HG03139 (cell line): ENCODE results near the gene PMF1.
"Not testable (repeated sequence)": the region's sequence is repeated elsewhere in the genome, so short reads cannot be mapped to it uniquely, and the experiment has no call there.

ENCODE experiments used
- ATAC-seq: cut with Tn5 transposase; IDR thresholded peaks from one replicate; pipeline ENCODE4 v1.9.1; 2021; ENCODE audit not compliant: unreplicated experiment

PMF1 gene, protein sequence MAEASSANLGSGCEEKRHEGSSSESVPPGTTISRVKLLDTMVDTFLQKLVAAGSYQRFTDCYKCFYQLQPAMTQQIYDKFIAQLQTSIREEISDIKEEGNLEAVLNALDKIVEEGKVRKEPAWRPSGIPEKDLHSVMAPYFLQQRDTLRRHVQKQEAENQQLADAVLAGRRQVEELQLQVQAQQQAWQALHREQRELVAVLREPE

DNA sequence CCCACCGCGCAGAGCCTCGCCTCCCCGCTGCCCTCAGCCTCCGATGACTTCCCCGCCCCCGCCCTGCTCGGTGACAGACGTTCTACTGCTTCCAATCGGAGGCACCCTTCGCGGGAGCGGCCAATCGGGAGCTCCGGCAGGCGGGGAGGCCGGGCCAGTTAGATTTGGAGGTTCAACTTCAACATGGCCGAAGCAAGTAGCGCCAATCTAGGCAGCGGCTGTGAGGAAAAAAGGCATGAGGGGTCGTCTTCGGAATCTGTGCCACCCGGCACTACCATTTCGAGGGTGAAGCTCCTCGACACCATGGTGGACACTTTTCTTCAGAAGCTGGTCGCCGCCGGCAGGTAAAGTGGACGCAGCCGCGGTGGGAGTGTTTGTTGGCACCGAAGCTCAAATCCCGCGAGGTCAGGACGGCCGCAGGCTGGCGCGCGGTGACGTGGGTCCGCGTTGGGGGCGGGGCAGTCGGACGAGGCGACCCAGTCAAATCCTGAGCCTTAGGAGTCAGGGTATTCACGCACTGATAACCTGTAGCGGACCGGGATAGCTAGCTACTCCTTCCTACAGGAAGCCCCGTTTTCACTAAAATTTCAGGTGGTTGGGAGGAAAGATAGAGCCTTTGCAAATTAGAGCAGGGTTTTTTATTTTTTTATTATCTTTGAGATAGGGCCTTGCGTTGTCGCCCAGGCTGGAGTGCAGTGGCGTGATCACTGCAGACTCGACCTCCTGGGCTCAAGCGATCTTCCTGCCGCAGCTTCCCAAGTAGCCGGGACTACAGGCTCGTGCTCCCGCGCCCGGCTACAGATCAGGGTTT is at the start of gene PMF1:
Gene PMF1 (plus strand): TSS at position 175 of the 811 bp plus-strand sequence. CDS start 9 bp downstream, at position 184.
- peak; percentile 83 for ATAC-seq

DNA sequence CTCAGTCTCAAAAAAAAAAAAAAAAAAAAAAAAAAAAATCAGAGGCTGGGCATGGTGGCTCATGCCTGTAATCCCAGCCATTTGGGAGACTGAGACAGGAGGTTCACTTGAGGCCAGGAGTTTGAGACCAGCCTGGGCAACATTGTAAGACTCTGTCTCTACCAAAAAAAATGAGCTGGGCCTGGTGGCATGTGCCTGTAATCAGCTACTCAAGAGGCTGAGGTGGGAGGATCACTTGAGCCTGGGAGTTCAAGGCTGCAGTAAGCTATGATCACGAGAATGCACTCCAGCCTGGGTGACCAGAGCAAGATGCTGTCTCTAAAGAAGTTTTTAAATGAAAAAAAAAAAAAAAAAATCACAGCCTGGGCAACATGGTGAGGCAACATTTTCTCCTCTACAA is 49.1 kb upstream of the PMF1 start:
- no peak for ATAC-seq

DNA sequence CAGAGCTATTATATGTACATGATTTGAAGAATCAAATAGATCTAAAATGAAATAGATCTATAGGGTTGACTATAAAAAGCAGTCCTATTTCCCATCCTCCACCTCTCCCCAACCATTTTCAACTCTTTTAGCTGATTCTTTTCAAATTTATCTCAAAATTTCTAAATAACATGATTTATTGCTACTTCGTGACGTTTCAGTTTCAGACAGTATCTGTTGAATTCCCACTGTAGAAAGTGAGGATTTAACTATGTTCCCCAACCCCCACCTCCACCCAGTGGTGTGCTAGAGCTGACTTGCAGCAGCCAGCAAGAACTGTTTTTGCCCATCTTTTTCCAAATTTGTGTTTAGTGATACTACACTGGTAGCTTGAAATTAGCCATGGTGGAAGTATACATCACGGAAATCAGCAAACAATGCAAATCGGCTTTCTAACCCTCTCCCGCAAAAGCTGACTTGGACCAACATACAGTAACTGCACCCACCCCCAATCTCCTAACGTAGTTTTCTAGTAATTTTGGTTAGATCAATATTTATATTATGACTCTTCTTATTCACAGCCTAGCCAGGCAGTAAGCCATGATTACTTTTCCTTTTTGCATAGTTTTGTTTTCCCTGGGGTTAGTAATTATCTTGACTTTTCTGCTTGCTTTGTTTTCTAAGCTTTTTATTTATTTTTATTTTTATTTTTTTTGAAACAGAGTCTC is 48.5 kb upstream of the PMF1 start:
- ATAC-seq: no peak

DNA sequence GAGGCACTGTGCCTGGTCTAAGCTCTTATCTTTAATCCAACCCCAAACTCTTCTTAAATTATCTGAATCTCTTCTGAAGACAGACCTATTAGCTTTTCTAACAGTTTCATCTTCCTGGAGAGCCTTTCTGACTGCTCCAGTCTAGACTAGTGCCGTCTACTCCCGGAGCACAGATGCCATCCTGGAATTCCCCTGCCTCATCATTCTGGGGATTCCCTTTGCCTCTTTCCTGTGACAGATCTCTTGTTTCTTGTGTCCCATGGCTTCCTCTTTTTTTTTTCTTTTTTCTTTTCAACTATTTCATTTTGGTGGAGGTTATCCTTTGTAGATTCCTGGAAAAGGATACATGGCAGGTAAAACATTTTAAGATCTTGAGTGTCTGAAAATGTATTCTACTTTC is 47.7 kb upstream of the PMF1 start:
- no peak for ATAC-seq

DNA sequence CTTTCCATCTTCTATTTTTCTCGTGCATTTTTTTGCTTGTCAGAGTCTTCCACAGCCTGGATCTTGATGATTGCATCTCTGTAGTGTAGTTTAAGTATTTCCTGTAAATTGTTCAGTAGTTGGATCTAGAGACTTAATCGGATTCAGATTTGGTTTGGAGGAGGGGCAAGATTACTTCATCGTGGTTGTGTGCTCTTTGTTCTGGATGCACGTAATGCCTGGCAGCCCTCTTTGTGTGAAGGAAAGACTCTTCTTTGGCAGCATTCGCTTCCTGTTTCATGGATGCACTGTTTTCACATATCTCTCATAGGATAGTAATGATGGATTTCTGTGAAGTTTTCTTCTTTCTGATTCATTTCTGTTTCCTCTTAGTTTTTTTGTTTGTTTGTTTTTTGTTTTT is 45.3 kb upstream of the PMF1 start:
- no peak for ATAC-seq

DNA sequence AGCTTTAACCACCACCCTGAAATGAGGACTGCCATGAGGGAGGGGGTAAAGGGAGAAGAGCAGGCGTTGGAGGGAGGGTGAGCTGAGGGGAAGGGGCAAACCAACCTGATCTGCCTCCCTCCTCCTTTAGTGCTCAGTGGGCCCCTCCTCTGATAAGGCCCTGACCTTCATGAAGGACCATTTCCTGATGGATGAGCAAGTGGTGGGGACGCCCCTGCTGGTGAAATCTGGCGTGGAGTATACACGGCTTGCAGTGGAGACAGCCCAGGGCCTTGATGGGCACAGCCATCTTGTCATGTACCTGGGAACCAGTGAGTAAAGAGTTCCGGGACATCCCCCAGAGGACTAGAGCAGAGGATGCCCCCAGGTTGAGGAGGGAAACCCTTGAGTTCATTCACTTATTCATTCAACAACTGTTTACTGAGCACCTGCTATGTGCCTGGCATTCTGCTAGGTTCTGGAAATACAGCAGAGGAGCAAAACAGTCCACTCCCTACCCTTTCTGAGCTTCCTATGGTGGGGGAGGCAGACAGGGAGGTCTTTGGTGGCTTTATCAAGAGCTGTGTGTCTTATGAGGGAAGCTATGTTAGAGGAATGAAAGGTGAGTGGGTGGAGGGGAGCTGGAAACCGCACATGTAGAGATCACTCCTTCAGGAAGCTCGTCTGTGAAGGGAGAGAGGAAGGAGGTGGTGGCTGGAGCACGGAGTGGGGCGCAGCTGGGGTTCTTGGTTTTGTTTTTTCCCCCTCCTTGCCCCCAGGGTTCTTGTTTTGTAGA is 39.9 kb upstream of the PMF1 start:
- no peak for ATAC-seq

DNA sequence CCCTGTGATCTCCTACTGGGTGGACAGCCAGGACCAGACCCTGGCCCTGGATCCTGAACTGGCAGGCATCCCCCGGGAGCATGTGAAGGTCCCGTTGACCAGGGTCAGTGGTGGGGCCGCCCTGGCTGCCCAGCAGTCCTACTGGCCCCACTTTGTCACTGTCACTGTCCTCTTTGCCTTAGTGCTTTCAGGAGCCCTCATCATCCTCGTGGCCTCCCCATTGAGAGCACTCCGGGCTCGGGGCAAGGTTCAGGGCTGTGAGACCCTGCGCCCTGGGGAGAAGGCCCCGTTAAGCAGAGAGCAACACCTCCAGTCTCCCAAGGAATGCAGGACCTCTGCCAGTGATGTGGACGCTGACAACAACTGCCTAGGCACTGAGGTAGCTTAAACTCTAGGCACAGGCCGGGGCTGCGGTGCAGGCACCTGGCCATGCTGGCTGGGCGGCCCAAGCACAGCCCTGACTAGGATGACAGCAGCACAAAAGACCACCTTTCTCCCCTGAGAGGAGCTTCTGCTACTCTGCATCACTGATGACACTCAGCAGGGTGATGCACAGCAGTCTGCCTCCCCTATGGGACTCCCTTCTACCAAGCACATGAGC is 36.1 kb upstream of the PMF1 start:
- no peak for ATAC-seq

DNA sequence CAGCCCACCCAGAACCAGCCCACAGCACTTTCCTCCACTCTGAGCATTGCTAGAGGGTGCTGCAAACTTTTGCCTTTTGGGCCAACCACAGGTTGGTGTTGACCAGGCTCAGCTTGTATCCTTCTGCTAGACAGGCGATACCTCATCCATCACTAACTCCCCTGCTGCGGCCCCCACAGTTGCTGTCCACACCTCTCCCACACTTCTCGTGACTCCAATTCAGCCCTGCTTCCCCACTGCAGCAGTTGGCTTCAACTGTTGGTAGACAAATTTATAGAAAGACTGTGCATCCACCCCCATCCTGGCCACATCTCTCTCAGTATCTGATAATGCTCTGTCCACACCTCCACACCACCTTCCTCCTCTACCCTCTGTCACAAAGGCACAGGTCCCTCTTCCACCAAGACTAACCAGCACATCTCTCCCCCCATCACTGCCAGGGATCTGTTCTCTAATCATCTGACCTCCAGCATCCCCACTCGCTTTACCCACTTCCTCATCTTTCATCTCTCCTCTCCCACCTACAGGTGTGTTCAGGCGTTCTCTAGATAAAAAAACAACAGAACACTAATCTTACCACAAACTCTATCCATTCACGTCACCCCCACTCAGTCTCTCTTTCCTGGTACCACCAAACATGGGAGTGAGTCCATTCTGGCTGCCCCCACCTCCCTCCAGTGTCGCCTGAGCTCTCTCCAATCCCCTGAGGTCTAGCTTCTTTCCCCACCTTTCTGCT is 34.7 kb upstream of the PMF1 start:
- no peak for ATAC-seq

DNA sequence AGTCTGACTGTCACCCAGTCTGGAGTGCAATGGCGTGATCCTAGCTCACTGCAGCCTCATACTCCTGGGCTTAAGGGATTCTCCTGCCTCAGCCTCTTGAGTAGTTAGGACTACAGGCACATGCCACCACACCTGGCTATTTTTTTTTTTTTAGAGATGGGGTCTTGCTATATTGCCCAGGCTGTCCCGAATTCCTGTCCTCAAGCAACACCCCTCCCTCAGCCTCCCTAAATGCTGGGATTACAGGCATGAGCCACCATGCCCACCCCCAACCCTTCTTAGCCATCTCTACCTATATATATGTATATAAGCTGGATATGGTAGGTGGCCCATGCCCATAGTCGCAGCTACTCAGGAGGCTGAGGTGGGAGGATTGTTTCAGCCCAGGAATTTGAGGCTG is 32.3 kb upstream of the PMF1 start:
- ATAC-seq: no peak

DNA sequence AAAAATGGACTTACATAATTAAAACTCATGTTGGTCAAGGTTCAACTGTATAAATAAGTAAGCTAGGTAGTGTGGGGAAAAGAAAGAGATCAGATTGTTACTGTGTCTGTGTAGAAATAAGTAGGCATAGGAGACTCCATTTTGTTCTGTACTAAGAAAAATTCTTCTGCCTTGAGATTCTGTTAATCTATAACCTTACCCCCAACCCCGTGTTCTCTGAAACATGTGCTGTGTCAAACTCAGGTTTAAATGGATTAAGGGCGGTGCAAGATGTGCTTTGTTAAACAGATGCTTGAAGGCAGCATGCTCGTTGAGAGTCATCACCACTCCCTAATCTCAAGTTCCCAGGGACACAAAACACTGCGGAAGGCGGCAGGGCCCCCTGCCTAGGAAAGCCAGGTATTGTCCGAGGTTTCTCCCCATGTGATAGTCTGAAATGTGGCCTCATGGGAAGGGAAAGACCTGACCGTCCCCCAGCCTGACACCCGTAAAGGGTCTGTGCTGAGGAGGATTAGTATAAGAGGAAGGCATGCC is 31.3 kb upstream of the PMF1 start:
- ATAC-seq: not testable (repeated sequence)

DNA sequence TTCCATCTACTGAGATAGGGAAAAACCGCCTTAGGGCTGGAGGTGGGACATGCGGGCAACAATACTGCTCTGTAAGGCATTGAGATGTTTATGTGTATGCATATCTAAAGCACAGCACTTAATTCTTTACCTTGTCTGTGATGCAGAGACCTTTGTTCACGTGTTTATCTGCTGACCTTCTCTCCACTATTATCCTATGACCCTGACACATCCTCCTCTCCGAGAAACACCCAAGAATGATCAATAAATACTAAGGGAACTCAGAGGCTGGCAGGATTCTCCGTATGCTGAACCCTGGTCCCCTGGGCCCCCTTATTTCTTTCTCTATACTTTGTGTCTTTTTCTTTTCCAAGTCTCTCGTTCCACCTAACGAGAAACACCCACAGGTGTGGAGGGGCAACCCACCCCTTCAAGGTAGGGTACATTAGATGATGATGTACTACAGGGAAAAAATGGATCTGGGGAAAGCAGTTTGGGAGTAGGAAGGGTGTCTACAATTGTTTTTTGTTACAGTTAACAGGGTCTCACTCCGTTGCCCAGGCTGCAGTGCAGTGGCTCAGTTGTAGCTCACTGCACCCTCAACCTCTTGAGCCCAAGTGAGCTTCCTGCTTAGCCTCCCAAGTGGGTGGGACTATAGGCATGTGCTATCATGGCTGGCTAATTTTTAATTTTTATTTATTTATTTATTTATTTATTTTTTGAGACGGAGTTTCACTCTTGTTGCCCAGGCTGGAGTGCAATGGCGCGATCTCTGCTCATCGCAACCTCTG is 30.6 kb upstream of the PMF1 start:
- not testable (repeated sequence) for ATAC-seq

DNA sequence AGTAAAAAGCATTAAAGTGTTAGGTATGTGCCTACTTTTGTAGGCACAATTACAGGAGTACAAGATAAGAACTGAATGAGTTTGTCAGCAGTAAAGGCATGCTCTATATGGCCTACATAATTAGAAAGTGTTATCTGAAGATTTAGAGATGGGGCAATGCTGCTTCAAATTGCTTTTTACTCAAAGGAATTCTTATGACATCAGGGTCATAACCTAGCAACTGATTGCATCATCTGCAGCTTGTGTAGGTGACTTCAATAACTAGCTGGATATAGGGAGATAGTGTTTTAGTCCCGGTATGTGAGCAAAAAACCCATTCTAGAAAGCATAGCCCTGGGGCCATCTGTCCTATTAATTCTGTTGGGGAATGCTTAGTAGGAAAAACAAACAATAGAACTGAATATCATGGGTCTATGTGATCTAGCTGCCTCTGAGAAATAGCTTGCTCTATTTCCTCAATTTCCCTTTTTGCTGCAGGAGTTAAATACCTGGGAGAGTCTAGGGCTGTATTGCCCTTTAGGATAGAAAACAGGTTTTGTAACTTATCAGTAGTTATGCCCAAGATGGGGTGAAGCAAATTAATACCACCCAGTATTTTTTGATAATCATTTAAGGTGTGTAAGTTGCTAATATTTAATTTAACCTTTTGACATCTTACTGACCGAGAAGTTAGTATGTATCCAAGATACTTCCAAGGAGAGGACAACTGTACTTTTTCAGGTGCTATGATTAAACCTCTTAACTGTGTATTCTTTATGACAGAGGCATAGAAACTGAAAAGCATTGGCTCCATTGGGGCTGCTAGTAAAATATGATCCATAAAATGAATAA is 26.2 kb upstream of the PMF1 start:
- ATAC-seq: not testable (repeated sequence)

DNA sequence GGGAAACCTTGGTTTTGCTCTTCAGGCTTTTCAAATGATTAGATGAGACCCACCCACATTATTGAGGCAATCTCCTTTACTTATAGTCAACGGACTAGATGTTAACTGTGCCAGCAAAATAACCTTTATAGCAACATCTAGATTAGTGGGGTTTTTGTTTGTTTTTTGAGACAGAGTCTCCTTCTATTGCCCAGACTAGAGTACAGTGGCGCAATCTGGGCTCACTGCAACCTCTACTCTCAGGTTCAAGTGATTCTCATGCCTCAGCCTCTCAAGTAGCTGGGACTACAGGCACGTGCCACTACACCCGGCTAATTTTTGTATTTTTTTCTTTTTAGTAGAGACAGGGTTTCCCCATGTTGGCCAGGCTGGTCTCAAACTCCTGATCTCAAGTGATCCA is 22.5 kb upstream of the PMF1 start:
- ATAC-seq: not testable (repeated sequence)

DNA sequence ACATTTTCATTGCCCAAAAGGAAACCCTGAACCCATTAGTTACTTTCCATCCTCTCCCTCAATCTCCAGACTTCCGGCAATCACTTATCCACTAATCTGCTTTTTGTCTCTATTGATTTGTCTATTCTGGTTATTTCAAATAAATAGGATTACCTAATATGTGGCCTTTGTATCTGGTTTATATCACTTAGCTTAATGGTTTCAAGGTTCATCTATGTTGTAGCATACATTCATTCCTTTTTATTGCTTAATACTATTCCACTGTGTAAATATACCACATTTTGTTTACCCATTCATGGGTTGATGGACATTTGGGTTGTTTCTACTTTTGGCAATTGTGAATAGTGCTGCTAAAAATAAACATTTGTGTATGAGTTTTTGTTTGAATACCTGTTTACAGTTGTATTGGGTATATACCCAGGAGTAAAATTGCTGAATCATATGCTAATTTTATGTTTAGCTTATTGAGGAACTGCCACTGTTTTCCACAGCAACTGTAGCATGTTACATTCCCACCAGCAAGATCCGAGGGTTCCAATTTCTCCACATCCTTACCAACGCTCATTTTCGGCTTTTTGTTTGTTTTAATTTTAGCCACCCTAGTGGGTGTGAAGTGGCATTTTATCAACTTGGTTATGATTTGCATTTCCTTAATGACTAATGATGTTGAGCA is 21.4 kb upstream of the PMF1 start:
- no peak for ATAC-seq

DNA sequence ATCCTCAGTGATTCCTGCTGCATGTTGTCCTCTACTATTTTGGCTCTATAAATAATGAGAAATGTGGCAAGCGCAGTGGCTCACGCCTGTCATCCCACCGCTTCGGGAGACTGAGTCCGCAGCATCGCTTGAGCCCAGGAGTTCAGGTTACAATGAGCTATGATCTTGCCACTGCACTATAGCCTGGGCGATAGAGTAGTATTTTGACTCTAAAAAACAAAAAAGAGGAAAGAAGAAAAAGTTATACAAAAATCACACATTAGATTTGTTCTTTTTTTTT is 19.7 kb upstream of the PMF1 start:
- ATAC-seq: no peak

DNA sequence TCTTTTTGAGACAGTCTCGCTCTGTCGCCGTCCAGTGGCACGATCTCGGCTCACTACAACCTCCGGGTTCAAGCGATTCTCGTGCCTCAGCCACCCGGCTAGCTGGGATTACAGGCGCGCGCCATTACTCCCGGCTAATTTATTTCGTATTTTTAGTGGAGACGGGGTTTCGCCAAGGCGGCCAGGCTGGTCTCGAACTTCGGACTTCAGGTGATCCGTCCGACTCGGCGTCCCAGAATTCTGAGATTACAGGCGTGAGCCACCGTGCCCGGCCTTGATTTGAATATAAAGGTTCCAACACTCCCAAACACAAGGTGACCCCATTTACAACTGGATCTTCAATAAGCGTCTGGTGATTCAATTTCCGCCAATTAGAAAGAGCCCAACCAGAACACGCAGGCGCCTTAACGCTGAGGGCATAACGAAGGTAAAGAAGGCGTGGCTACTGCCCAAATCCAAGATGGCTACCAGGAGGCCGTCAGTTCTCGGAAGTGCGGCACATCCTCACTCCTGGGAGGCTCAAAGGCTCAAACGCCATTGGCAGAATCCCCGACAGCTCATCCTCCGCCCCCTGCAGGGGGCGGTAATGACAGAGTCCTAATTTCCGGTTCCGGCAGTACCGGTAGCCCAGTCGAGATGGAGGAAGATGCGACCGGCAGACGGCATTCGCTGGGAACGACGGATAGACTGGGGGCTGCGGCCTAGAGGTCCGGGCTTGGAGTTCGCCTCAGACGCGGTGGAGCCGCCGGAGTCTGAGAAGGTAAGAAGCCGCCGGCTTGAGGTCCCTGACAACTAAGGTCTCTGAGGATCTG is 19.1 kb upstream of the PMF1 start, which contains the start of gene SLC25A44:
Gene SLC25A44 (plus strand): TSS at position 617 of the 812 bp plus-strand sequence. CDS start 5,744 bp downstream, outside the sequence.
- peak; percentile 94 for ATAC-seq

DNA sequence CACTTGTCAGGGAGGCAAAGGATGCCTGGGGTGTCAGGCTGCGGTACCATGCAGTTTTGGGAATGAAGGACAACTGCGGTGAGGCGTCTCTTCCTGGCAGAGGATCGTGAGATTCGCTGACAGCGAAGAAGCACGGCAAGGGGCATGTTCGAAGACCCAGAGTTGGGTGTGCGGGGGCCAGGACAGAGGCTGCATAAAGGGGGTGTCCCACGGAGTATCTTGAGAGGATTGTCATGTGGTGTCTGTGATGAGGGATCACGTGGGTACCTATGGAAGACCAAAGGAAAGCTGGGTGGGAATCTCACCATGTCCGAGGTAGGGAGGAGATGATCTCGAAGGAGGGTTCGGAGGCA is 18.5 kb upstream of the PMF1 start:
- ATAC-seq: peak; percentile 2
